Testis (tissue), 2 donors: ENCODE measurements around the gene IL1RAPL2.

Experiments
- POLR2A ChIP-seq: fragments of 450-650 bp; IDR thresholded peaks from one replicate; pipeline ENCODE4 v1.6.1; 2017; ENCODE audit warnings: antibody characterized with exemption, mild to moderate bottlenecking, moderate library complexity
- TF ChIP-seq, protein P1 (sequence below), 3 experiments: fragments of 450-650 bp in 2 of 3; fragments of 200-600 bp in 1 of 3; sonication (generic) in 1 of 3; IDR thresholded peaks; one replicate each; pipeline ENCODE4 v1.5.1; 2016 to 2019; ENCODE audit warnings: antibody characterized with exemption in 3 of 3, mild to moderate bottlenecking in 2 of 3, moderate library complexity in 1 of 3

DNA sequence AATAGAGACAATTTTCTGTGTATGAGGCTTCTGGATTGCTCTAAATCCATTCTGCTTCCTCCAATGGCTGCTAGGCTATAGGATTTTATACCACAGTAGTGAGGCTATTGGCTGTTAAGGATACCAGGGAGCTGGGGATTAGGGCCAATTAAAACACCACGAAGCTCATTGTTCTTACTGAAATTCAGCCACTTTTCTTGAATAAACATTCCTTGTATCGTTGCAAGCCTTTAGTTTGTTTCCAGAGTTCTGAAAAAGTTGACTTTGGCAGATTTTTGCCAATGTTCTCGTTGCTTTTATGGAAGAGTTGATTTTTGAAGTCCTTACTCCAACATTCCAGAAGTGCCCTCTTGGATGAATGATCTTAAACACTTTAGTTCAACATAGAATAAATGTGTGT, 892.8 kb downstream of the IL1RAPL2 start:
- TF ChIP-seq, protein P1, sequence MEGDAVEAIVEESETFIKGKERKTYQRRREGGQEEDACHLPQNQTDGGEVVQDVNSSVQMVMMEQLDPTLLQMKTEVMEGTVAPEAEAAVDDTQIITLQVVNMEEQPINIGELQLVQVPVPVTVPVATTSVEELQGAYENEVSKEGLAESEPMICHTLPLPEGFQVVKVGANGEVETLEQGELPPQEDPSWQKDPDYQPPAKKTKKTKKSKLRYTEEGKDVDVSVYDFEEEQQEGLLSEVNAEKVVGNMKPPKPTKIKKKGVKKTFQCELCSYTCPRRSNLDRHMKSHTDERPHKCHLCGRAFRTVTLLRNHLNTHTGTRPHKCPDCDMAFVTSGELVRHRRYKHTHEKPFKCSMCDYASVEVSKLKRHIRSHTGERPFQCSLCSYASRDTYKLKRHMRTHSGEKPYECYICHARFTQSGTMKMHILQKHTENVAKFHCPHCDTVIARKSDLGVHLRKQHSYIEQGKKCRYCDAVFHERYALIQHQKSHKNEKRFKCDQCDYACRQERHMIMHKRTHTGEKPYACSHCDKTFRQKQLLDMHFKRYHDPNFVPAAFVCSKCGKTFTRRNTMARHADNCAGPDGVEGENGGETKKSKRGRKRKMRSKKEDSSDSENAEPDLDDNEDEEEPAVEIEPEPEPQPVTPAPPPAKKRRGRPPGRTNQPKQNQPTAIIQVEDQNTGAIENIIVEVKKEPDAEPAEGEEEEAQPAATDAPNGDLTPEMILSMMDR (IDR thresholded peaks at IDR 0.05), result no peak
- no peak for TF ChIP-seq POLR2A
